ENCODE measurements around the gene MST1.
A peak's percentile ranks its signal among the peaks of the same experiment; 100 is the strongest.

The MST1 gene

GRCh38 chr3:49689046-49689907, at the start of gene MST1, which contains the start of gene RNF123:
TSS of gene MST1 (minus strand) at chr3:49689474. CDS start at chr3:49688691, 783 bp downstream.
TSS of gene RNF123 (plus strand) at chr3:49689557. CDS start at chr3:49691166, 1,609 bp downstream.
- DNase-seq, result no peak

GRCh38 chr3:49738067-49738713, 48.9 kb upstream of the MST1 start:
- no peak for DNase-seq

- no peak for DNase-seq
These were observed 45.5 kb upstream of the MST1 start for GRCh38 chr3:49734752-49735151.

GRCh38 chr3:49733551-49733950, 44.3 kb upstream of the MST1 start:
- no peak for DNase-seq

GRCh38 chr3:49732597-49732996, 43.3 kb upstream of the MST1 start:
- DNase-seq, result no peak

- no peak for DNase-seq
These were observed 40.8 kb upstream of the MST1 start for GRCh38 chr3:49729966-49730609.

- DNase-seq, result no peak
These were observed 38.7 kb upstream of the MST1 start for GRCh38 chr3:49727924-49728361.

GRCh38 chr3:49727154-49727923, 38.1 kb upstream of the MST1 start:
- DNase-seq, result no peak

- no peak for DNase-seq
These were observed 36.8 kb upstream of the MST1 start for GRCh38 chr3:49725906-49726681.

GRCh38 chr3:49724586-49724985, 35.3 kb upstream of the MST1 start:
- no peak for DNase-seq

- peak; percentile 90 to 95 (median 92) for DNase-seq
These were observed 34.6 kb upstream of the MST1 start, which contains the start of gene GMPPB for GRCh38 chr3:49723628-49724551. TSS of gene GMPPB (minus strand) at chr3:49723951. CDS start at chr3:49723726, 225 bp downstream.

- DNase-seq, result peak; percentile 3 to 65 (median 50)
These were observed 34.0 kb upstream of the MST1 start for GRCh38 chr3:49723296-49723627.

- DNase-seq, result no peak
These were observed 33.6 kb upstream of the MST1 start for GRCh38 chr3:49722896-49723295.

GRCh38 chr3:49721896-49722781, 32.9 kb upstream of the MST1 start:
- DNase-seq, result no peak

GRCh38 chr3:49721596-49721895, 32.3 kb upstream of the MST1 start:
- DNase-seq, result no peak

- DNase-seq, result no peak
These were observed 31.8 kb upstream of the MST1 start for GRCh38 chr3:49720855-49721595.

- DNase-seq, result peak in 2 of 3 experiments; percentile 4 to 83
These were observed 30.1 kb upstream of the MST1 start, which contains the start of gene AMIGO3 for GRCh38 chr3:49719214-49719884. TSS of gene AMIGO3 (minus strand) at chr3:49719684. CDS start at chr3:49719465, 219 bp downstream.

GRCh38 chr3:49718858-49719213, 29.6 kb upstream of the MST1 start:
- no peak for DNase-seq
